ENCODE data around the gene PCDH17. TPM values are rescaled to one million over a fixed set of nuclear protein-coding genes. Genes with fewer than 3 reads are reported as not detected.

PCDH17 gene
- total and polyA plus RNA-seq, 2 donors (not counting 1 experiment from before 2014, with no cell fraction given) = not detected

DNA sequence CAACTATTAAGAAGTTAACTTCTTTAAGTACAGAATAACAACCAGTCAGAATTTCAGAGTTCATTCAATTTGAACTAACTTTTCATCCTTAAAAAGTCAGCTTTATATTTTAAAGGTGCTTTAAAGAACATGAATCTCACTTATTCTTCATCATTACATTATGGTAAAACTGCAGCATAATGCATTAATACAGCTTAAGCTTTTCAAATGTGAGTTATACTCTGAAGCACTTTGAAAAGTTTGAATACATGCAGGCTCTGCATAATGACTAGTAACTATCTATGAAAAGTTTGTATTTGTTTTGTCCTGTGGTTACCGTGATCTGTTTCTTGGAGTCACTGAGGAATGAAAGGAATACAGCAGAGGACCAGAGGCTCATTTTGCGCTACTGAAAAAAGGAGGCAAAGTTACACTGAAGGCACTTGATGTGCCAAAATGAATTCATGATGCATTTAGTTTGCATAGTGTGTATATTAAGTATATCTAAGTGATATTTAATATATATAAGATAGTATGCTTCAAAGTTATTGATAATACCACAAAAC is 4.1 kb downstream of the PCDH17 start:
- H3K27me3 ChIP-seq (replicated peaks in 1 of 4; ENCODE audit: control extremely low read depth in 1 of 4, control insufficient read depth in 3 of 4, insufficient read depth in 4 of 4, low read length in 3 of 4) = peaks cover 0 to 41% (median 18%) of the 10 kb centered on the region in 4 experiments
- H3K4me1 ChIP-seq (ENCODE audit: control insufficient read depth in 2 of 2, insufficient read depth in 2 of 2, low read length in 2 of 2) = peaks cover 18 to 27% of the 10 kb centered on the region in 2 donors
- Mint-ChIP-seq H3K4me1 (peaks cover 17% of the 10 kb centered on the region), H3K9me3 (ENCODE audit: insufficient read depth) (no peaks in the 10 kb centered on the region), H3K4me3 (no peak overlapping the region), H3K27me3 (peaks cover 23% of the 10 kb centered on the region), H3K27ac (no peak overlapping the region)
- 95% methylated on average over 2 of the region's 2 CpGs for WGBS (ENCODE audit: insufficient coverage)
- H3K4me3 ChIP-seq (ENCODE audit: control extremely low read depth in 1 of 5, extremely low read depth in 1 of 5, insufficient read depth in 1 of 5, low read depth in 2 of 5, low read length in 4 of 5) = no peak overlapping the region
- ChIA-PET POLR2A (no interaction called here), CTCF (no interaction called here)
- no peaks in the 10 kb centered on the region for H3K36me3 ChIP-seq (replicated peaks in 1 of 2; ENCODE audit: control extremely low read depth in 1 of 2, control insufficient read depth in 1 of 2, extremely low read depth in 1 of 2, insufficient read depth in 2 of 2, low read length in 1 of 2)
- H3K27ac ChIP-seq (ENCODE audit: low read length in 2 of 2) = no peak overlapping the region
- no peak overlapping the region for H3K9ac ChIP-seq (ENCODE audit: low read length)
- H3K9me3 ChIP-seq (ENCODE audit: control extremely low read depth in 1 of 3, control insufficient read depth in 2 of 3, insufficient read depth in 1 of 3, low read length in 2 of 3) = peaks cover 0 to 37% (median 0%) of the 10 kb centered on the region in 3 donors
- H3K79me2 ChIP-seq (ENCODE audit: control insufficient read depth, insufficient read depth, low read length) = no peaks in the 10 kb centered on the region
- H2AFZ ChIP-seq (ENCODE audit: insufficient read depth, low read depth, low read length, poor library complexity, severe bottlenecking) = no peak overlapping the region
- DNase-seq = no peak
- no peak overlapping the region for H3K4me2 ChIP-seq (replicated peaks; ENCODE audit: low read depth, low read length, poor library complexity, severe bottlenecking)
- TF ChIP-seq EZH2 (IDR thresholded peaks at IDR 0.05; ENCODE audit: borderline replicate concordance, insufficient read depth, low read depth, low read length, poor library complexity, severe bottlenecking) = no peak
- TF ChIP-seq, protein P1, sequence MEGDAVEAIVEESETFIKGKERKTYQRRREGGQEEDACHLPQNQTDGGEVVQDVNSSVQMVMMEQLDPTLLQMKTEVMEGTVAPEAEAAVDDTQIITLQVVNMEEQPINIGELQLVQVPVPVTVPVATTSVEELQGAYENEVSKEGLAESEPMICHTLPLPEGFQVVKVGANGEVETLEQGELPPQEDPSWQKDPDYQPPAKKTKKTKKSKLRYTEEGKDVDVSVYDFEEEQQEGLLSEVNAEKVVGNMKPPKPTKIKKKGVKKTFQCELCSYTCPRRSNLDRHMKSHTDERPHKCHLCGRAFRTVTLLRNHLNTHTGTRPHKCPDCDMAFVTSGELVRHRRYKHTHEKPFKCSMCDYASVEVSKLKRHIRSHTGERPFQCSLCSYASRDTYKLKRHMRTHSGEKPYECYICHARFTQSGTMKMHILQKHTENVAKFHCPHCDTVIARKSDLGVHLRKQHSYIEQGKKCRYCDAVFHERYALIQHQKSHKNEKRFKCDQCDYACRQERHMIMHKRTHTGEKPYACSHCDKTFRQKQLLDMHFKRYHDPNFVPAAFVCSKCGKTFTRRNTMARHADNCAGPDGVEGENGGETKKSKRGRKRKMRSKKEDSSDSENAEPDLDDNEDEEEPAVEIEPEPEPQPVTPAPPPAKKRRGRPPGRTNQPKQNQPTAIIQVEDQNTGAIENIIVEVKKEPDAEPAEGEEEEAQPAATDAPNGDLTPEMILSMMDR (IDR thresholded peaks at IDR 0.05) = no peak
- no peak for ATAC-seq (ENCODE audit: low read depth)
- H4K20me1 ChIP-seq (ENCODE audit: control insufficient read depth, insufficient read depth, low read length, poor library complexity, severe bottlenecking) = no peaks in the 10 kb centered on the region
- intact Hi-C loops (cut with micrococcal nuclease) = no loop called here

- H3K4me2 ChIP-seq (replicated peaks; ENCODE audit: low read depth, low read length, poor library complexity, severe bottlenecking) = no peak overlapping the region
These were observed 5.3 kb downstream of the PCDH17 start for GRCh38 chr13:57636816-57637215.

More at GRCh38 chr13:57636816-57637215, 5.3 kb downstream of the PCDH17 start:
- Histone ChIP-seq H2AFZ (ENCODE audit: insufficient read depth, low read depth, low read length, poor library complexity, severe bottlenecking) (no peak overlapping the region), H3K79me2 (ENCODE audit: control insufficient read depth, insufficient read depth, low read length) (no peaks in the 10 kb centered on the region), H4K20me1 (ENCODE audit: control insufficient read depth, insufficient read depth, low read length, poor library complexity, severe bottlenecking) (no peaks in the 10 kb centered on the region), H3K9me3 (ENCODE audit: control extremely low read depth in 1 of 3, control insufficient read depth in 2 of 3, insufficient read depth in 1 of 3, low read length in 2 of 3) (peaks cover 0 to 32% (median 0%) of the 10 kb centered on the region in 3 donors), H3K27me3 (replicated peaks in 1 of 4; ENCODE audit: control extremely low read depth in 1 of 4, control insufficient read depth in 3 of 4, insufficient read depth in 4 of 4, low read length in 3 of 4) (peaks cover 0 to 29% (median 8%) of the 10 kb centered on the region in 4 experiments), H3K4me3 (ENCODE audit: control extremely low read depth in 1 of 5, extremely low read depth in 1 of 5, insufficient read depth in 1 of 5, low read depth in 2 of 5, low read length in 4 of 5) (no peak overlapping the region), H3K27ac (ENCODE audit: low read length in 2 of 2) (no peak overlapping the region), H3K4me1 (ENCODE audit: control insufficient read depth in 2 of 2, insufficient read depth in 2 of 2, low read length in 2 of 2) (peaks cover 6 to 15% of the 10 kb centered on the region in 2 donors), H3K9ac (ENCODE audit: low read length) (no peak overlapping the region), H3K36me3 (replicated peaks in 1 of 2; ENCODE audit: control extremely low read depth in 1 of 2, control insufficient read depth in 1 of 2, extremely low read depth in 1 of 2, insufficient read depth in 2 of 2, low read length in 1 of 2) (no peaks in the 10 kb centered on the region)
- Mint-ChIP-seq H3K27me3 (peaks cover 11% of the 10 kb centered on the region), H3K27ac (no peak overlapping the region), H3K4me1 (peaks cover 5% of the 10 kb centered on the region), H3K4me3 (no peak overlapping the region), H3K9me3 (ENCODE audit: insufficient read depth) (no peaks in the 10 kb centered on the region)
- no peak for ATAC-seq (ENCODE audit: low read depth)
- no CpG with 5 or more reads among the region's 2 CpGs for WGBS (ENCODE audit: insufficient coverage)
- intact Hi-C loops (cut with micrococcal nuclease) = no loop called here
- no peak for DNase-seq
- ChIA-PET POLR2A (no interaction called here), CTCF (no interaction called here)
- TF ChIP-seq EZH2 (IDR thresholded peaks at IDR 0.05; ENCODE audit: borderline replicate concordance, insufficient read depth, low read depth, low read length, poor library complexity, severe bottlenecking) = no peak
- TF ChIP-seq, protein P1 (IDR thresholded peaks at IDR 0.05) = no peak

Measured in B cell (primary cell).